HG03280 (cell line): Measurements from ENCODE around the gene LSM14A.

Source experiments
- ATAC-seq: cut with Tn5 transposase; IDR thresholded peaks from one replicate; pipeline ENCODE4 v1.9.1; 2021; ENCODE audit warnings: mild to moderate bottlenecking, moderate library complexity; ENCODE audit not compliant: unreplicated experiment

The LSM14A gene

DNA sequence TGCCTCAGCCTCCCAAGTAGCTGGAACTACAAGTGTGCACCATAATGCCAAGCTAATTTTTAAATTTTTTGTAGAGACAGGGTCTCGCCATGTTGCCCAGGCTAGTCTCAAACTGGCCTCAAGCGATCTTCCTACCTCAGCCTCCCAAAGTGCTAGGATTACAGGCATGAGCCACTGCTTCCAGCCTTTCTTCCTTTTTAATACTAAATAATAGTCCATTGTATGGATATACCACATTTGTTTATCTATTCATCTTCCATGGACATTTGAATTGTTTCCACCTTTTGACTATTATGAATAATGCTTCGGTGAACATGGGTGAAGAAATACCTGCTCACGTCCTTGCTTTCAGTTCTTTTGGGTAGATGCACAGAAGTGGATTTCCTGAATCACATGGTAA, 106.5 kb downstream of the LSM14A start:
- ATAC-seq: no peak
